ENCODE results near the gene GMCL2.

Gene GMCL2

DNA sequence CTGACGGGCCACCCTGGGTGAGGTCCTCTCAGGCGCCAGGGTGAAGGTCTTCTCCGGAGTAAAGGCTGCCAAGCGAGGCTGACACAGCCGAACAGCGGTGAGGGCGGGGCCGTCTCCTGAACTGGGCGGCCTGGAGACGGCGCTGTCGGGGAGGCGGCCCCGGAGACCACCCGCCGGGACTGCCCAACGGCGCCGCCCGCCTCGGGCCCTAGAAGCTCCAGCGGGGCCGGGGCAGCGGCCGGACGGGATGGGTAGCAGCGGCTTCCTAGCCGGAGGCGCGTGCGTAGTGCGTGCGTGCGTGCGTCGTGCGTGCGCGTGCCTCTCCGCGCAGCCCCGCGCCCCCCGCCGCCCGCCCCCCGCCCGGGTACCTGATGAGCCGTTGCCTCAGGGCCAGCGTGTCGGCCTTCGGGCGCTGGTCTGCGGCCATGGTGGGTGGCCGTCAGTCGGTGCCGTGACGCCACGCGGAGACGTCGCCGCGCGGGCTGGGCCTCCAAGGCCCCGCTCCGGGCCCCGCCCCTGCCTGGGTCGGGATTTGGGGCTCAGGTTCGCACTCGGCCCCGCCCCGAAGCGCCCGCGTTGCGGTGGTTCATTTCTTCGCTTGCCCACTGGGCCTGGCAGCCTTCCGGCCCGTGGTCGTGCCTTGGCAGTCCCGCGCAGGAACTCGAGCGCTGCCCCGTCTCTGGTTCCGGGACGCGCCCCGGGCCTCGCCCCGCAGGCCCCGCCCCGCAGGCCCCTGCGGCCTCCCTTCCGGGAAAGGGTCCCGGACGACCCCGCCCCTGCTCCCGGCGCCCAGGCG is 45.2 kb upstream of the GMCL2 start, which contains the start of gene PHYKPL (continued):
- TF ChIP-seq GLIS1 (tag by site-specific recombination; IDR thresholded peaks at IDR 0.05) = peak; percentile 58; the same call in 1 of the 2 replicates
- TF ChIP-seq ZNF629 (tag by site-specific recombination; IDR thresholded peaks at IDR 0.05) = 0 out of 2 replicates have a peak, but pooled peaks have one; percentile 42
- peak; percentile 86; the same call in 1 of the 2 replicates for TF ChIP-seq KLF8 (tag by site-specific recombination; IDR thresholded peaks at IDR 0.05)
- TF ChIP-seq, protein P1, sequence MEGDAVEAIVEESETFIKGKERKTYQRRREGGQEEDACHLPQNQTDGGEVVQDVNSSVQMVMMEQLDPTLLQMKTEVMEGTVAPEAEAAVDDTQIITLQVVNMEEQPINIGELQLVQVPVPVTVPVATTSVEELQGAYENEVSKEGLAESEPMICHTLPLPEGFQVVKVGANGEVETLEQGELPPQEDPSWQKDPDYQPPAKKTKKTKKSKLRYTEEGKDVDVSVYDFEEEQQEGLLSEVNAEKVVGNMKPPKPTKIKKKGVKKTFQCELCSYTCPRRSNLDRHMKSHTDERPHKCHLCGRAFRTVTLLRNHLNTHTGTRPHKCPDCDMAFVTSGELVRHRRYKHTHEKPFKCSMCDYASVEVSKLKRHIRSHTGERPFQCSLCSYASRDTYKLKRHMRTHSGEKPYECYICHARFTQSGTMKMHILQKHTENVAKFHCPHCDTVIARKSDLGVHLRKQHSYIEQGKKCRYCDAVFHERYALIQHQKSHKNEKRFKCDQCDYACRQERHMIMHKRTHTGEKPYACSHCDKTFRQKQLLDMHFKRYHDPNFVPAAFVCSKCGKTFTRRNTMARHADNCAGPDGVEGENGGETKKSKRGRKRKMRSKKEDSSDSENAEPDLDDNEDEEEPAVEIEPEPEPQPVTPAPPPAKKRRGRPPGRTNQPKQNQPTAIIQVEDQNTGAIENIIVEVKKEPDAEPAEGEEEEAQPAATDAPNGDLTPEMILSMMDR (tag by site-specific recombination; IDR thresholded peaks at IDR 0.05) = peak; percentile 67
- peak; percentile 62; the same call in 1 of the 2 replicates for TF ChIP-seq ZBTB20 (tag by site-specific recombination; IDR thresholded peaks at IDR 0.05)
- TF ChIP-seq KLF7 (tag by site-specific recombination; IDR thresholded peaks at IDR 0.05; ENCODE audit: borderline replicate concordance) = peak; percentile 74; the same call in 1 of the 2 replicates
- TF ChIP-seq, protein P2, sequence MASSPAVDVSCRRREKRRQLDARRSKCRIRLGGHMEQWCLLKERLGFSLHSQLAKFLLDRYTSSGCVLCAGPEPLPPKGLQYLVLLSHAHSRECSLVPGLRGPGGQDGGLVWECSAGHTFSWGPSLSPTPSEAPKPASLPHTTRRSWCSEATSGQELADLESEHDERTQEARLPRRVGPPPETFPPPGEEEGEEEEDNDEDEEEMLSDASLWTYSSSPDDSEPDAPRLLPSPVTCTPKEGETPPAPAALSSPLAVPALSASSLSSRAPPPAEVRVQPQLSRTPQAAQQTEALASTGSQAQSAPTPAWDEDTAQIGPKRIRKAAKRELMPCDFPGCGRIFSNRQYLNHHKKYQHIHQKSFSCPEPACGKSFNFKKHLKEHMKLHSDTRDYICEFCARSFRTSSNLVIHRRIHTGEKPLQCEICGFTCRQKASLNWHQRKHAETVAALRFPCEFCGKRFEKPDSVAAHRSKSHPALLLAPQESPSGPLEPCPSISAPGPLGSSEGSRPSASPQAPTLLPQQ (tag by site-specific recombination; IDR thresholded peaks at IDR 0.05) = peak; percentile 61
- peak; percentile 94 for TF ChIP-seq ZNF121 (tag by site-specific recombination; IDR thresholded peaks at IDR 0.05)
- peak; percentile 39; the same call in 1 of the 2 replicates for TF ChIP-seq ZNF335 (tag by site-specific recombination; conservative IDR thresholded peaks at IDR 0.05)
- TF ChIP-seq, protein P3, sequence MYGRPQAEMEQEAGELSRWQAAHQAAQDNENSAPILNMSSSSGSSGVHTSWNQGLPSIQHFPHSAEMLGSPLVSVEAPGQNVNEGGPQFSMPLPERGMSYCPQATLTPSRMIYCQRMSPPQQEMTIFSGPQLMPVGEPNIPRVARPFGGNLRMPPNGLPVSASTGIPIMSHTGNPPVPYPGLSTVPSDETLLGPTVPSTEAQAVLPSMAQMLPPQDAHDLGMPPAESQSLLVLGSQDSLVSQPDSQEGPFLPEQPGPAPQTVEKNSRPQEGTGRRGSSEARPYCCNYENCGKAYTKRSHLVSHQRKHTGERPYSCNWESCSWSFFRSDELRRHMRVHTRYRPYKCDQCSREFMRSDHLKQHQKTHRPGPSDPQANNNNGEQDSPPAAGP (tag by site-specific recombination; IDR thresholded peaks at IDR 0.05) = peak; percentile 47; the same call in 1 of the 2 replicates
- TF ChIP-seq ZNF354C (tag by site-specific recombination; IDR thresholded peaks at IDR 0.05; ENCODE audit: borderline replicate concordance, low read depth) = no peak

DNA sequence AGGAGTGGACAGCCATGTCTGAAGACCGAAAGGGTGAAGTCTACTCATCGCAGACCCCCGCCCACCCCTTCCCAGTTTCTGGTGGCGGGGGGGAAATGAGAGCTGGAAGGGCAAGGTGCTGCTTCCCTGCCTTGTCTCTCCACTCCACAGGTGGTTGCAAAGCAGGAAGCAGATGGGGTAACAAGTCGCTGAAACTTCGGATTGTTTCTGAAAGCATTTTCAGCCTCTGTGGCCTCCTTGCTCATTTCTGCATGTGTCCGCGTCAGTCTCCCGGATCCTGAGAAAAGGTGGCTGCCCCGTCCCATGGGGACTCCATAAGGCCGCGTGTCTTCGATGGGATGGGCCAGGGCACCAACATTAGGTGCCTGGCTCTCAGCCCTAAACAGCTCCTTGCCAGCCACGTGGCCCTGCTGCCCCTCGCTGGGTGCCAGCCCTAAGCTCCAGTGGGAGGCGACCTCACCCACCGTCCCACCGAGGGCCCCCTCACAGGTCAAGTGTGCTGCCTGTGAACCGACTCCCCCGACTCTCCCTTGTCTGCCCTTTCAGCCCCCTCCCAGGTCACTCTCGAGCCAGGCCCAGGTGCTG is 44.5 kb upstream of the GMCL2 start:
- H3K4me1 ChIP-seq (ENCODE audit: control insufficient read depth, insufficient read depth, low read length) = no peaks in the 10 kb centered on the region
- H3K36me3 ChIP-seq (ENCODE audit: control insufficient read depth in 2 of 2, insufficient read depth in 1 of 2, low read length in 2 of 2) = peaks cover 15 to 49% of the 10 kb centered on the region in 2 experiments; a peak in 2 of 3 replicates
- no peaks in the 10 kb centered on the region for H3K9me3 ChIP-seq (ENCODE audit: control insufficient read depth, insufficient read depth, low read depth, low read length)
- CTCF ChIA-PET = interaction anchor here (0.7 kb wide), 2 partner anchors 621 to 696 kb away, joined by 3 read pairs; no protein-coding TSS in a partner anchor
- POLR2A ChIA-PET = interaction anchor here (1.1 to 4.3 kb wide), 4 partner anchors 10 to 27 kb away, joined by 4 to 28 read pairs (median 8); partner anchors contain the start of gene HNRNPAB
- peak overlapping the region; percentile 76 for H3K4me3 ChIP-seq (ENCODE audit: low read depth, low read length)
- peak overlapping the region; percentile 92 for H3K27ac ChIP-seq (ENCODE audit: extremely low read depth, low read depth, low read length)
- TF ChIP-seq ZNF16 (tag by site-specific recombination; IDR thresholded peaks at IDR 0.05; ENCODE audit: low read depth) = no peak
- peak; percentile 62 for TF ChIP-seq ZNF335 (tag by site-specific recombination; conservative IDR thresholded peaks at IDR 0.05)
- TF ChIP-seq ZNF146 (tag by site-specific recombination; IDR thresholded peaks at IDR 0.05) = 0 out of 2 replicates have a peak, but pooled peaks have one; percentile 10
- peak; percentile 87 for TF ChIP-seq GLIS2 (tag by site-specific recombination; IDR thresholded peaks at IDR 0.05)
- TF ChIP-seq ZNF558 (tag by site-specific recombination; IDR thresholded peaks at IDR 0.05) = no peak
- TF ChIP-seq ZBTB8A (tag by site-specific recombination; IDR thresholded peaks at IDR 0.05) = peak; percentile 67; the same call in 1 of the 2 replicates
- no peak for TF ChIP-seq ZNF214 (tag by site-specific recombination; IDR thresholded peaks at IDR 0.05; ENCODE audit: borderline replicate concordance)
- TF ChIP-seq GLIS1 (tag by site-specific recombination; IDR thresholded peaks at IDR 0.05) = peak; percentile 61; the same call in 1 of the 2 replicates
- TF ChIP-seq, protein P4, sequence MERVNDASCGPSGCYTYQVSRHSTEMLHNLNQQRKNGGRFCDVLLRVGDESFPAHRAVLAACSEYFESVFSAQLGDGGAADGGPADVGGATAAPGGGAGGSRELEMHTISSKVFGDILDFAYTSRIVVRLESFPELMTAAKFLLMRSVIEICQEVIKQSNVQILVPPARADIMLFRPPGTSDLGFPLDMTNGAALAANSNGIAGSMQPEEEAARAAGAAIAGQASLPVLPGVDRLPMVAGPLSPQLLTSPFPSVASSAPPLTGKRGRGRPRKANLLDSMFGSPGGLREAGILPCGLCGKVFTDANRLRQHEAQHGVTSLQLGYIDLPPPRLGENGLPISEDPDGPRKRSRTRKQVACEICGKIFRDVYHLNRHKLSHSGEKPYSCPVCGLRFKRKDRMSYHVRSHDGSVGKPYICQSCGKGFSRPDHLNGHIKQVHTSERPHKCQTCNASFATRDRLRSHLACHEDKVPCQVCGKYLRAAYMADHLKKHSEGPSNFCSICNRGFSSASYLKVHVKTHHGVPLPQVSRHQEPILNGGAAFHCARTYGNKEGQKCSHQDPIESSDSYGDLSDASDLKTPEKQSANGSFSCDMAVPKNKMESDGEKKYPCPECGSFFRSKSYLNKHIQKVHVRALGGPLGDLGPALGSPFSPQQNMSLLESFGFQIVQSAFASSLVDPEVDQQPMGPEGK (tag by site-specific recombination; IDR thresholded peaks at IDR 0.05) = 0 out of 2 replicates have a peak, but pooled peaks have one; percentile 7
- 0 out of 2 replicates have a peak, but pooled peaks have one; percentile 32 for TF ChIP-seq ZFP37 (tag by site-specific recombination; IDR thresholded peaks at IDR 0.05)
- TF ChIP-seq SP3 (tag by site-specific recombination; IDR thresholded peaks at IDR 0.05) = peak; percentile 10
- TF ChIP-seq, protein P5, sequence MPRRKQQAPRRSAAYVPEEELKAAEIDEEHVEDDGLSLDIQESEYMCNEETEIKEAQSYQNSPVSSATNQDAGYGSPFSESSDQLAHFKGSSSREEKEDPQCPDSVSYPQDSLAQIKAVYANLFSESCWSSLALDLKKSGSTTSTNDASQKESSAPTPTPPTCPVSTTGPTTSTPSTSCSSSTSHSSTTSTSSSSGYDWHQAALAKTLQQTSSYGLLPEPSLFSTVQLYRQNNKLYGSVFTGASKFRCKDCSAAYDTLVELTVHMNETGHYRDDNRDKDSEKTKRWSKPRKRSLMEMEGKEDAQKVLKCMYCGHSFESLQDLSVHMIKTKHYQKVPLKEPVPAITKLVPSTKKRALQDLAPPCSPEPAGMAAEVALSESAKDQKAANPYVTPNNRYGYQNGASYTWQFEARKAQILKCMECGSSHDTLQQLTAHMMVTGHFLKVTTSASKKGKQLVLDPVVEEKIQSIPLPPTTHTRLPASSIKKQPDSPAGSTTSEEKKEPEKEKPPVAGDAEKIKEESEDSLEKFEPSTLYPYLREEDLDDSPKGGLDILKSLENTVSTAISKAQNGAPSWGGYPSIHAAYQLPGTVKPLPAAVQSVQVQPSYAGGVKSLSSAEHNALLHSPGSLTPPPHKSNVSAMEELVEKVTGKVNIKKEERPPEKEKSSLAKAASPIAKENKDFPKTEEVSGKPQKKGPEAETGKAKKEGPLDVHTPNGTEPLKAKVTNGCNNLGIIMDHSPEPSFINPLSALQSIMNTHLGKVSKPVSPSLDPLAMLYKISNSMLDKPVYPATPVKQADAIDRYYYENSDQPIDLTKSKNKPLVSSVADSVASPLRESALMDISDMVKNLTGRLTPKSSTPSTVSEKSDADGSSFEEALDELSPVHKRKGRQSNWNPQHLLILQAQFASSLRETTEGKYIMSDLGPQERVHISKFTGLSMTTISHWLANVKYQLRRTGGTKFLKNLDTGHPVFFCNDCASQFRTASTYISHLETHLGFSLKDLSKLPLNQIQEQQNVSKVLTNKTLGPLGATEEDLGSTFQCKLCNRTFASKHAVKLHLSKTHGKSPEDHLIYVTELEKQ (tag by site-specific recombination; IDR thresholded peaks at IDR 0.05; ENCODE audit: borderline replicate concordance) = 0 out of 2 replicates have a peak, but pooled peaks have one; percentile 6
- 0 out of 2 replicates have a peak, but pooled peaks have one; percentile 35 for TF ChIP-seq ZNF501 (tag by site-specific recombination; IDR thresholded peaks at IDR 0.05)
- TF ChIP-seq ZBTB48 (tag by site-specific recombination; IDR thresholded peaks at IDR 0.05) = peak; percentile 44; the same call in 1 of the 2 replicates
- peak; percentile 80 for TF ChIP-seq ZIC2 (tag by site-specific recombination; IDR thresholded peaks at IDR 0.05)
